ENCODE data around the gene CHD6.

The CHD6 gene

GRCh38 chr20:41594514-41595322, 23.5 kb downstream of the CHD6 start:
- no peaks in the 10 kb centered on the region for H3K4me1 ChIP-seq (ENCODE audit: insufficient read depth, low read length)
- H2AFZ ChIP-seq (ENCODE audit: low read depth, low read length) = no peak overlapping the region
- no peaks in the 10 kb centered on the region for H3K27me3 ChIP-seq (ENCODE audit: insufficient read depth, low read length)
- H3K36me3 ChIP-seq (ENCODE audit: insufficient read depth, low read length) = peaks cover 6% of the 10 kb centered on the region
- H3K9me3 ChIP-seq (ENCODE audit: low read length) = peaks cover 22% of the 10 kb centered on the region
- no peak overlapping the region for H3K4me3 ChIP-seq (ENCODE audit: low read length)

- no peaks in the 10 kb centered on the region for H3K27me3 ChIP-seq (ENCODE audit: insufficient read depth, low read length)
- no peaks in the 10 kb centered on the region for H3K4me1 ChIP-seq (ENCODE audit: insufficient read depth, low read length)
- peaks cover 19% of the 10 kb centered on the region for H3K9me3 ChIP-seq (ENCODE audit: low read length)
- H3K36me3 ChIP-seq (ENCODE audit: insufficient read depth, low read length) = peaks cover 6% of the 10 kb centered on the region
- H3K4me3 ChIP-seq (ENCODE audit: low read length) = no peak overlapping the region
- no peak overlapping the region for H2AFZ ChIP-seq (ENCODE audit: low read depth, low read length)
Observed at GRCh38 chr20:41592516-41593216, 25.5 kb downstream of the CHD6 start.

DNA sequence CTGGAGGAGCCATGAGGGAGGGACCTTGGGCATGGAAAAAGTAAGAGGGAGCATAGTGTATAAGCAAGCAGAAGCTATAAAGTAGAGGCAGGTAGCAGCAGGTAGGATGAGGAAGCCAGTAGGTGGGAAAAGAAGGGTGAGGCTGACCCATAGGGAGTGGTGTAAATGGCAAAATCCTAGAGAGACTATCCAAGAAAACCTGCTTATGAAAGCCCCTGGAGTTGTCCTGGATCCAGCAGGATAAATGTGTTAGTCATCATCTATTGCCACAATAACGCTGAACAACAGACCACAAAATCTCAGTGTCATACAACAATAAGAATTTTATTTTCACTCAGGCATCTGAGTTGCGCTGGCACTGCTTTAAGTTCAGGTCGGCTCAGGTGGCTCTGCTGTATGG, 30.2 kb downstream of the CHD6 start:
- H3K4me1 ChIP-seq (ENCODE audit: insufficient read depth, low read length) = no peaks in the 10 kb centered on the region
- H3K9me3 ChIP-seq (ENCODE audit: low read length) = peaks cover 15% of the 10 kb centered on the region
- no peaks in the 10 kb centered on the region for H3K36me3 ChIP-seq (ENCODE audit: insufficient read depth, low read length)
- no peaks in the 10 kb centered on the region for H3K27me3 ChIP-seq (ENCODE audit: insufficient read depth, low read length)
- no peak overlapping the region for H3K4me3 ChIP-seq (ENCODE audit: low read length)
- no peak overlapping the region for H2AFZ ChIP-seq (ENCODE audit: low read depth, low read length)

DNA sequence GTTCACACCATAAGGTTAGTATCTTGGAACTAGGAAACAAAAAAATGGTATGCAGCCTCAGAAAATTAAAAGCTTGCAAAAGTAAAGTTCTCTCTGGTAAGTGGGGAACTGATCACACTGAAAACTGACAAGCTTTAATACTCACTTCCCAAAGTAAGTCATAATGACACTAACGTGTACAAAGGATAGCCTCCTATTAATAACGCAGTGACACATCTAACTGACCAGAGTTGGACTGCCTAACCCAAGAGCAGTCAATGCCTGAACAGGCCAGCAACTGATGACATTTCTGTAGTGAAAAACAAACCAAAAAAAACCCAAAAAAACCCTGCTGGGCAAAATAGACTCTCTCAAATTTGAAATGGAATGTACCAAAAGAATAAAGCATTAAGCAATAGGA, 30.7 kb downstream of the CHD6 start:
- H3K27me3 ChIP-seq (ENCODE audit: insufficient read depth, low read length) = no peaks in the 10 kb centered on the region
- H3K4me3 ChIP-seq (ENCODE audit: low read length) = no peak overlapping the region
- no peaks in the 10 kb centered on the region for H3K4me1 ChIP-seq (ENCODE audit: insufficient read depth, low read length)
- no peak overlapping the region for H2AFZ ChIP-seq (ENCODE audit: low read depth, low read length)
- H3K36me3 ChIP-seq (ENCODE audit: insufficient read depth, low read length) = no peaks in the 10 kb centered on the region
- H3K9me3 ChIP-seq (ENCODE audit: low read length) = peaks cover 15% of the 10 kb centered on the region

GRCh38 chr20:41586772-41587171, 31.4 kb downstream of the CHD6 start:
- Histone ChIP-seq H3K4me3 (ENCODE audit: low read length) (no peak overlapping the region), H2AFZ (ENCODE audit: low read depth, low read length) (no peak overlapping the region), H3K27me3 (ENCODE audit: insufficient read depth, low read length) (no peaks in the 10 kb centered on the region)

GRCh38 chr20:41580350-41580749, 37.8 kb downstream of the CHD6 start:
- no peak overlapping the region for H2AFZ ChIP-seq (ENCODE audit: low read depth, low read length)

More at GRCh38 chr20:41586772-41587171, 31.4 kb downstream of the CHD6 start:
- Histone ChIP-seq H3K4me1 (ENCODE audit: insufficient read depth, low read length) (no peaks in the 10 kb centered on the region), H3K36me3 (ENCODE audit: insufficient read depth, low read length) (no peaks in the 10 kb centered on the region), H3K9me3 (ENCODE audit: low read length) (peaks cover 14% of the 10 kb centered on the region)

GRCh38 chr20:41577129-41578009, 40.8 kb downstream of the CHD6 start:
- H3K27me3 ChIP-seq (ENCODE audit: insufficient read depth, low read length) = no peaks in the 10 kb centered on the region
- H3K9me3 ChIP-seq (ENCODE audit: low read length) = peaks cover 6% of the 10 kb centered on the region
- no peaks in the 10 kb centered on the region for H3K4me1 ChIP-seq (ENCODE audit: insufficient read depth, low read length)
- H3K4me3 ChIP-seq (ENCODE audit: low read length) = no peak overlapping the region
- H3K36me3 ChIP-seq (ENCODE audit: insufficient read depth, low read length) = no peaks in the 10 kb centered on the region
- no peak overlapping the region for H2AFZ ChIP-seq (ENCODE audit: low read depth, low read length)

More at GRCh38 chr20:41580350-41580749, 37.8 kb downstream of the CHD6 start:
- H3K27me3 ChIP-seq (ENCODE audit: insufficient read depth, low read length) = no peaks in the 10 kb centered on the region
- no peaks in the 10 kb centered on the region for H3K36me3 ChIP-seq (ENCODE audit: insufficient read depth, low read length)
- no peak overlapping the region for H3K4me3 ChIP-seq (ENCODE audit: low read length)
- no peaks in the 10 kb centered on the region for H3K4me1 ChIP-seq (ENCODE audit: insufficient read depth, low read length)
- peaks cover 4% of the 10 kb centered on the region for H3K9me3 ChIP-seq (ENCODE audit: low read length)

GRCh38 chr20:41575412-41575811, 42.8 kb downstream of the CHD6 start:
- H3K9me3 ChIP-seq (ENCODE audit: low read length) = peaks cover 6% of the 10 kb centered on the region
- H3K36me3 ChIP-seq (ENCODE audit: insufficient read depth, low read length) = no peaks in the 10 kb centered on the region
- H3K27me3 ChIP-seq (ENCODE audit: insufficient read depth, low read length) = no peaks in the 10 kb centered on the region
- no peak overlapping the region for H3K4me3 ChIP-seq (ENCODE audit: low read length)
- no peak overlapping the region for H2AFZ ChIP-seq (ENCODE audit: low read depth, low read length)
- H3K4me1 ChIP-seq (ENCODE audit: insufficient read depth, low read length) = no peaks in the 10 kb centered on the region

- H3K36me3 ChIP-seq (ENCODE audit: insufficient read depth, low read length) = no peaks in the 10 kb centered on the region
- H2AFZ ChIP-seq (ENCODE audit: low read depth, low read length) = no peak overlapping the region
- no peak overlapping the region for H3K4me3 ChIP-seq (ENCODE audit: low read length)
- H3K27me3 ChIP-seq (ENCODE audit: insufficient read depth, low read length) = no peaks in the 10 kb centered on the region
- peaks cover 6% of the 10 kb centered on the region for H3K9me3 ChIP-seq (ENCODE audit: low read length)
- no peaks in the 10 kb centered on the region for H3K4me1 ChIP-seq (ENCODE audit: insufficient read depth, low read length)
Observed at GRCh38 chr20:41574802-41575389, 43.3 kb downstream of the CHD6 start.

- Histone ChIP-seq H3K4me3 (ENCODE audit: low read length) (no peak overlapping the region), H3K9me3 (ENCODE audit: low read length) (peaks cover 6% of the 10 kb centered on the region), H3K27me3 (ENCODE audit: insufficient read depth, low read length) (no peaks in the 10 kb centered on the region), H2AFZ (ENCODE audit: low read depth, low read length) (no peak overlapping the region), H3K36me3 (ENCODE audit: insufficient read depth, low read length) (no peaks in the 10 kb centered on the region), H3K4me1 (ENCODE audit: insufficient read depth, low read length) (no peaks in the 10 kb centered on the region)
Observed at GRCh38 chr20:41573955-41574354, 44.2 kb downstream of the CHD6 start.

DNA sequence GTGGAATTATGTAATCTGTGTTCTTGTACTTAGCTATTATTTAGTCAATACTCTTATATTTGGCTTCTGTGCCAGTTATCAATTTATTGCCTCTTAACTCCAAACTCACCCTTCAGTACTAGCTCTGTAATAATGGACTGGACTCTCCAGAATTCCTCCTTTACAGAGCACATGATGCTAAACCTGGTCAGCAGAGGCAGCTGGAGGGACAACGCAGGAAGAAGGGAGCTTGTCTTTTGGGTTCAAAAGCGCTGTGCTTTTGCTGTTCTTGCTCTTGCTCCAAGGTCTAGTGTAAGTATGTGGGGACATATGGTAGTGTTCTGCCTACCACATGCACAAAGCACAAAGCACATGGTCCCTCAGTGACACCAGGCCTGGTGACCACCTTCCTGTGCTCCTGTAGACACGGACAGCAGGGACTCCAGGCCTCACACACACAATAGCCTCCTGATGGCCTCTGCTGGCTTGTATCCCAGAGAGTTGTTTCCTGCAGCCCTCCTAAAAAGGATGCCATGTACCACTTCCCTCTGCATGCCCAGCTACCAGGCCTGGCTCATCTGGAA, 46.1 kb downstream of the CHD6 start:
- Histone ChIP-seq H3K4me3 (ENCODE audit: low read length) (no peak overlapping the region), H2AFZ (ENCODE audit: low read depth, low read length) (no peak overlapping the region), H3K36me3 (ENCODE audit: insufficient read depth, low read length) (peaks cover 5% of the 10 kb centered on the region), H3K9me3 (ENCODE audit: low read length) (peaks cover 11% of the 10 kb centered on the region), H3K27me3 (ENCODE audit: insufficient read depth, low read length) (no peaks in the 10 kb centered on the region), H3K4me1 (ENCODE audit: insufficient read depth, low read length) (no peaks in the 10 kb centered on the region)

DNA sequence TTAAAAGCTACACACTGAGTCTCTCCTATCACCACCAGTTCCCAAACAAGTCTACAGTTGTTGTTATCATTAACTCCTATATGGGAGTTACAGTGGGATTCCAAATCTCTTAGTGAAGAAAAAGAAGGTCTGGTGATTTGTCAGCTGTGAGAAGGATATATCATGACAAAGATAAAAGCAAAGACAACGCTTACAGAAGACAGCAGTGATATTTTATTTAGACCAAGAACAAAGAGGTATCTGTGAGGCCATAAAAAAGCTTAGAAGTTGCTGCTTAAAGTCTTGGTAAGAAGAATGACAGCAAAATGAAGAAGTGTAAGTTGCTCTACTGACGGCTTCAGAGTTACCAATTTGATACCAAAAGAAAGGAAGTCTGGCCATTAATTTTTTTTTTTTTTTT, 47.2 kb downstream of the CHD6 start:
- Histone ChIP-seq H3K36me3 (ENCODE audit: insufficient read depth, low read length) (peaks cover 6% of the 10 kb centered on the region), H3K9me3 (ENCODE audit: low read length) (peaks cover 10% of the 10 kb centered on the region), H2AFZ (ENCODE audit: low read depth, low read length) (no peak overlapping the region), H3K4me1 (ENCODE audit: insufficient read depth, low read length) (no peaks in the 10 kb centered on the region), H3K27me3 (ENCODE audit: insufficient read depth, low read length) (no peaks in the 10 kb centered on the region), H3K4me3 (ENCODE audit: low read length) (no peak overlapping the region)

Measured in neuron (in vitro differentiated cells).